Activated naive CD4-positive, alpha-beta T cell treated with anti-CD3 and anti-CD28 coated beads, Interleukin-2, amount 50 U/mL, for 24 hours (primary cell): ENCODE data around the gene C16orf90.
"Not testable (repeated sequence)": the region's sequence is repeated elsewhere in the genome, so short reads cannot be mapped to it uniquely, and the experiment has no call there.

Source experiments
- H3K27ac Mint-ChIP-seq: one replicate; pipeline ENCODE4 v1.8.0; 2021; ENCODE audit warnings: mild to moderate bottlenecking, mixed read lengths
- H3K27me3 Mint-ChIP-seq: one replicate; pipeline ENCODE4 v1.8.0; 2021; ENCODE audit warnings: mixed read lengths
- H3K36me3 Mint-ChIP-seq: one replicate; pipeline ENCODE4 v1.8.0; 2021; ENCODE audit warnings: mixed read lengths
- H3K4me1 Mint-ChIP-seq: one replicate; pipeline ENCODE4 v1.8.0; 2021; ENCODE audit warnings: mixed read lengths
- H3K4me3 Mint-ChIP-seq: one replicate; pipeline ENCODE4 v1.8.0; 2021; ENCODE audit warnings: mild to moderate bottlenecking, mixed read lengths
- H3K9me3 Mint-ChIP-seq: one replicate; pipeline ENCODE4 v1.8.0; 2021; ENCODE audit warnings: mixed read lengths

C16orf90 gene

DNA sequence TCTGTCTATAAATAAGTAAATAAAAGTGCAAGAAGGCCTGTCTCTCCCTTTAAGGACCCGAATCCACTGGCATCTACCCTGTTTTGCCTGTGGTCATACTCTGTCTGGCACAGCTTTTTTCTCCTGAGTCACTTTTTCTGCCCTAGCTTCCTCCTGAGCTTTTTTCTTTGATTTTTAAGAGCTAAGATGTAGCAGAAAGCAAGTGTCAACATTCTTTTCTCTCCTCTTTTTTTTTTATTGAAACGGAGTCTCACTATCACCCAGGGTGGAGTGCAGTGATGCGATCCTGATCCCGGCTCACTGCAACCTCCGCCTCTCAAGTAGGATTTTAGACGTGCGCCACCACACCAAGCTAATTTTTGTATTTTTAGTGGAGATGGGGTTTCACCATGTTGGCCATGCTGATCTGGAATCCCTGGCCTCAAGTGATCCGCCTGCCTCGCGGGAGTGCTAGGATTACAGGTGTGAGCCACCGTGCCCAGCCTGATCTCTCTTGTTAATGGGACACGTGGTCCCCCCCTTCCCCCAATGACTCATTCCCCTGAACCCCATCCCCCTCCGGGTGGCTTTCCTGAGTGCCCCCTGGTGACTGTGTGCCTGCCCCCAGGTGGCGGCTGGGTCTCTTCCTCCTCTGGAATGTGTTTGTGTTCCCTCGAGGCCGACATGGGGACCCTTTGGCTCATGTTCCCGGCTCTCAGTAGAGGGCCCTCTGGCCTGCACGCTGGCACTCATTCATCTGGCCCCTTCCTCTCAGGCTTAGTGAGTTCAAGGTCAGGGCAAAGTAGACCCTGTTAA, 14.2 kb downstream of the C16orf90 start:
- H3K27me3 Mint-ChIP-seq, result no peaks in the 10 kb centered on the region
- H3K4me1 Mint-ChIP-seq, result no peaks in the 10 kb centered on the region
- no peaks in the 10 kb centered on the region for H3K9me3 Mint-ChIP-seq
- peaks cover 3% of the 10 kb centered on the region for H3K36me3 Mint-ChIP-seq
- H3K4me3 Mint-ChIP-seq, result no peak overlapping the region
- H3K27ac Mint-ChIP-seq, result no peak overlapping the region

DNA sequence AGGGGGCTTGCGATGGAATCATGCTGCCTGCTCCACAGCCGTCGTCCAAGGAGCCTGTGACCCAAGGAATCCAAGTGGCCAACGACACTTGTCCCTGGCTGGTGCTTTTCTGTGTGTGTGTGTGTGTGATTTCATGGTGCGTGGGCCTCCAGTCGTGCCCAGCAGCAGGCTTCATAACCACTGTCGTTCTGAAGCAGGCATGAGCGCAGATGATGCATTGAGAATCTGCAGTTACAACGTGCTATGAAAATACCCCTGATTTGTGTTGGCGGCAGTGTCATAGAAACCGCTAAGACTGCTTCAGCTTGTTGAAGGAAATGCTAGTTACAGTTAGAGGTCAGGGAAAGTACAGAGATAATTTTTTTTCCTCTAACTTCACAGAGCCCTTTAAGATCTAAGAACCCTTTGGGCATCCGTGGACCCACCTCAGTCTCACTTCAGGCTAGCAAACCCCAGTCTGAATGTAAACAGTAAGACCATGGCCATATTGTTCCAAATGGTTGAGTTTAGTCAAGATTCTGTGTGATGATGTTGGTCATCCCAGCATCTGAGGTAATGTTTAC, 15.6 kb downstream of the C16orf90 start:
- Mint-ChIP-seq H3K27me3 (no peaks in the 10 kb centered on the region), H3K36me3 (peaks cover 3% of the 10 kb centered on the region), H3K4me3 (no peak overlapping the region), H3K27ac (no peak overlapping the region), H3K9me3 (no peaks in the 10 kb centered on the region), H3K4me1 (peaks cover 4% of the 10 kb centered on the region)

DNA sequence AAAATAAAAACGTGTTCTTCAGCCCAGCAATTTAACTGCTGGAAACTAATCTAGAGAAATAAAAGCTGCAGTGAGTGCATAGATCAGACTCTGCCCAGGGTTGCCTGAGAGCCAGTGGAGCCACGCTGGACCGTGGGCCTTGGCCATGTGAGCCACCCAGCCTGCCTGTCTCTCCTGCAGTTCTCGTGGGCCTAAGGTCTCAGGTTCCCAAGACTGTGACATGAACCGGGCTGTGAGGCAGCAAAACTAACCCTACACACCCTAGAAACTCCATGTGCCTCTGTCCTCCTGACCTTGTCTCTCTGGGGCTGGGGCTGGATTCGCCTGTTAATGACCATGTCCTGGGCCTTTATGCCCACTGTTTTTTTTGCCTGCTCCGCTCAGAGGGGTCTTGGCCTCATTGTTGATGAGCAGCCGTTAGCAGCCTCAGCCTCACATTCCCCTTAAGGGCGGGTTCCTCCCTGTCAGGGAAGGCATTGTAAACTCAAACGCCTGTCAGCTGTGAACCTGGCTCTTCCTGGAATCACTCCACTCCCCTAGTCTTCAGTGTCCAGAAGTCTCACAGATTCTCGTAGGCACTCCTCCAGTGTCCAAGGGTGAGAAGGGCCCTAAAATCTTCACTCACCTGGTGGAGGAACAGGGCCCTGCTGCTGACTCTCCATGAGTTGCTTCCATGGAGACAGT, 16.9 kb downstream of the C16orf90 start:
- H3K4me1 Mint-ChIP-seq, result peaks cover 6% of the 10 kb centered on the region
- H3K4me3 Mint-ChIP-seq, result no peak overlapping the region
- peaks cover 3% of the 10 kb centered on the region for H3K36me3 Mint-ChIP-seq
- H3K27me3 Mint-ChIP-seq, result no peaks in the 10 kb centered on the region
- no peaks in the 10 kb centered on the region for H3K9me3 Mint-ChIP-seq
- no peak overlapping the region for H3K27ac Mint-ChIP-seq

DNA sequence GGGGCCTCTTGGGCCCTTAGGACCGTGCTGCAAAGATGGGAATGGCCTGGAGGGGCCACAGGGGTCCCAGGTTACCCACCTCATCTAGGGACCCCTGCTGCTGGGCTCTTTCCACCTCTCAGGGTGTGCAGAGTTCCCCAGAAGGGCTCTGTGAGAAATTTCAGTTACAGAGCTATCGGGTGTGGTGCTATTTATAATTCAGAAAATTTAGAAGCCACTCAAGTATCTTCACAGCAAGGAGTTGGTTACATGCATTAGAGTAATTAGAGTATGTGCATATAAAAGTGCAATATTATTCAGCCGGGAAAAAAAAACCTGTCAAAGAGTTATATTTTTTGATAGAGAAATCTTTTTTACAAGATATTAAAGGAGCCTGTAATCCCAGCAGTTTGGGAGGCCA, 18.9 kb downstream of the C16orf90 start:
- H3K4me3 Mint-ChIP-seq, result no peak overlapping the region
- H3K36me3 Mint-ChIP-seq, result peaks cover 4% of the 10 kb centered on the region
- H3K27ac Mint-ChIP-seq, result no peak overlapping the region
- H3K9me3 Mint-ChIP-seq, result no peaks in the 10 kb centered on the region
- H3K27me3 Mint-ChIP-seq, result no peaks in the 10 kb centered on the region
- peaks cover 19% of the 10 kb centered on the region for H3K4me1 Mint-ChIP-seq

DNA sequence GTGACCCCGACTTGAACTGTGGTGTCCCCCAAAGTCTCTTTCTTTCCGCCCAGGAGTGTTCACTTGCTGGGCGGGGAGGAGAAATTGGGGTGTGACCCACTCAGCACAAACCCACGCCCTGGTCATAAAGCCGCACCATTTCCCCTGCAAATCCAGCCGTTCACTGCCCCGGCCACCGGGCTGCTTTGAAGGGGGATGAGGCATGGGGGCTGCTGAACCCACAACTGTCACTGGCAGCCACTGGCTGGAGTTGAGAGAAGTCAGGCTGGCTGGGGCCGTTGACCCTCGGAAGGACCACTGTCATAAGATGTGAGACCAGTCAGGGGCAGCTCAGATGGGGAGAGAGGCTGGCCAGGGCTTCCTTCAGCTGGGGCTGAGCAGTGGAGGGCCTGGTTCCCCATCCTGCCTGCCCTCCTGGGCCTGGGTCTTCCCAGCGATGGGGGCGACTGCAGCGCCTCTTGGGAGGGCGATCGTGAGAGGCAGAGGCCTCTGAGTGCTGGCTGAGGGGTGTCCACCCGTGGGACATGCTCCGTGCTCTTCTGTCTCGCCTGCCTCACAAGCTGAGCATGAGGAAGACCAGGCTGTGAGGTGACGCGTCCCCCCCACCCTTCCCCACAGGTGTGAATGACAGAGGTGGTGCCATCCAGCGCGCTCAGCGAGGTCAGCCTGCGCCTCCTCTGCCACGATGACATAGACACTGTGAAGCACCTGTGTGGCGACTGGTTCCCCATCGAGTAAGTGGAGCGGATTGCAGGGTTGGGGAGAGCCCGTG, 19.5 kb downstream of the C16orf90 start:
- Mint-ChIP-seq H3K27ac (no peak overlapping the region), H3K4me3 (no peak overlapping the region), H3K36me3 (peaks cover 4% of the 10 kb centered on the region), H3K27me3 (no peaks in the 10 kb centered on the region), H3K9me3 (no peaks in the 10 kb centered on the region), H3K4me1 (peaks cover 21% of the 10 kb centered on the region)

DNA sequence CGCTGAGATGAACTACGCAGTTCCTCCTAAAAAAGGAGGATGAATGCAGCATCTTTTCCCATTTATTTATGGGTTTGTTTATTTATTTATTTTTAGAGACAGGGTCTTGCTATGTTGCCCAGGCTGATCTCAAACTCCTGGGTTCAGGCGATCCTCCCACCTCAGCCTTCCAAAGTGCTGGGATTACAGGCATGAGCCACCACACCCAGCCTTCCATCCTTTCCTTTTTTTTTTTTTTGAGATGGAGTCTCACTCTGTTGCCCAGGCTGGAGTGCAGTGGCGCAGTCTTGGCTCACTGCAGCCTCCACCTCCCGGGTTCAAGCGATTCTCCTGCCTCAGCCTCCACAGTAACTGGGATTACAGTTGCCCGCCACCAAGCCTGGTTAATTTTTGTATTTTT, 20.4 kb downstream of the C16orf90 start:
- not testable (repeated sequence) for H3K27me3 Mint-ChIP-seq, H3K9me3 Mint-ChIP-seq, H3K4me3 Mint-ChIP-seq, H3K36me3 Mint-ChIP-seq, H3K27ac Mint-ChIP-seq
- peaks cover 25% of the 10 kb centered on the region for H3K4me1 Mint-ChIP-seq

DNA sequence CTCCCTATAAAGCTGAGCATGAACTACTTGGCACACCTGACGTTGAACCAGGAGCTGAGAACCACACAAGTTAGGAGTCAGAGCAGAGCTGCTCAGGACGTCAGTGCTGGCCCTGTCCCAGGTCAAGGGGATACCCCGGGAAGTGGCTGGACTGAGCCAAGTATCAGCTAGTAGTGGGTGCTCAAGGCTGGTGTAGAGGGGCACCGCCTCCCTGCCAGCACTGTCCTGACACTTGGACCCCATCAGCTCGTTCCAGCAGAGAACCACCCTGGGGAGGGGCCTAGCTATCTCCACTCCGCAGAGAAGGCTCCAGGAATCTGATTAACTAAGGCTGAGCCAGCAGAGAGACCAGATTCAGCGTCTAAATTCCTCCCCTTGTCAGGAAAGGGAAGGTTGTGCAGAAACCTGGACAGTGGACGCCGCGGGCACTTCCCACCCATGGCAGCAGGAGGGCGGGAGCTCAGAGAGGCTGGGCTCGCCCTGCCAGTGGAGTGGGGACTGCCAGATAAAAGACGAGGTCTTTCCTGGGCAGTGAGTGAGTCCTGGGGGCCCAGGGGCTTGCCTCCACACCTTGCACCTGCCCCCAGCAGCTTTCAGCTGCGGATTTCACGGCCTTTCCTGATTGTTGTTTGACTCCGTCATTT, 21.0 kb downstream of the C16orf90 start:
- Mint-ChIP-seq H3K4me3 (no peak overlapping the region), H3K27ac (no peak overlapping the region), H3K4me1 (peaks cover 31% of the 10 kb centered on the region), H3K27me3 (no peaks in the 10 kb centered on the region), H3K36me3 (peaks cover 4% of the 10 kb centered on the region), H3K9me3 (no peaks in the 10 kb centered on the region)

DNA sequence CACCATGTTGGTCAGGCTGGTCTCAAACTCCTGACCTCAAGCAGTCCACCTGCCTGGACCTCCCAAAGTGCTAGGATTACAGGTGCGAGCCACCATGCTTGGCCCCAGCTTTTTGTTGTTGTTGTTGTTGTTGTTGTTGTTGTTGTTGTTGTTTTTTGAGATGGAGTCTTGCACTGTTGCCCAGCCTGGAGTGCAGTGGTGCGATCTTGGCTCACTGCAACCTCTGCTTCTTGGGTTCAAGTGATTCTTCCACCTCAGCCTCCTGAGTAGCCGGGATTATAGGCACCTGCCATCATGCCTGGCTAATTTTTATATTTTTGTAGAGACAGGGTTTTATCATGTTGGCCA, 21.7 kb downstream of the C16orf90 start:
- H3K27me3 Mint-ChIP-seq, H3K4me3 Mint-ChIP-seq, H3K36me3 Mint-ChIP-seq, H3K27ac Mint-ChIP-seq, H3K9me3 Mint-ChIP-seq: not testable (repeated sequence)
- H3K4me1 Mint-ChIP-seq, result peaks cover 34% of the 10 kb centered on the region

DNA sequence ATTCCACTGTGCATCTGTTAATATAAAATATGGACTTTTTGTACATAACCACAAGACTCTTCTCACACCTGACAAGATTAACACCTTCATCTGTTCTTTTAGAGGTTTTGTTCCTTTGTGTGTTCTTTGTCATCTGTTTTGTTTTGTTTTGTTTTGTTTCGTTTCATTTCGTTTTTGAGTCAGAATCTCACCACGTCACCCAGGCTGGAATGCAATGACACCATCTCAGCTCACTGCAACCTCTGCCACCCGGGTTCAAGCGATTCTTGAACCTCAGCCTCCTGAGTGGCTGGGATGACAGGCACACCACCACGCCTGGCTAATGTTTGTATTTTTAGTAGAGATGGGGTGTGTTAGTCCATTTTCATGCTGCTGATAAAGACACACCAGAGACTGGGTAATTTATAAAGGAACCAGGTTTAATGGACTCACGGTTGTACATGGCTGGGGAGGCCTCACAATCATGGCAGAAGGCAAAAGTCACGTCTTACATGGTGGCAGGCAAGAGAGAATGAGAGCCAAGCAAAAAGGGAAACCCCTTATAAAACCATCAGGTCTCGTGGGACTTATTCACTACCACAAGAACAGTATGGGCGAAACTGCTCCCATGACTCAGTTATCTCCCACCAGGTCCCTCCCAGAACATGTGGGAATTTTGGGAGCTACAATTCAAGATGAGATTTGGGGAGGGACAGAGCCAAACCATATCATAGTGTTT, 22.3 kb downstream of the C16orf90 start:
- Mint-ChIP-seq H3K36me3 (peaks cover 4% of the 10 kb centered on the region), H3K27ac (peak overlapping the region; percentile 59), H3K9me3 (no peaks in the 10 kb centered on the region), H3K4me3 (no peak overlapping the region), H3K27me3 (no peaks in the 10 kb centered on the region), H3K4me1 (peaks cover 38% of the 10 kb centered on the region)

DNA sequence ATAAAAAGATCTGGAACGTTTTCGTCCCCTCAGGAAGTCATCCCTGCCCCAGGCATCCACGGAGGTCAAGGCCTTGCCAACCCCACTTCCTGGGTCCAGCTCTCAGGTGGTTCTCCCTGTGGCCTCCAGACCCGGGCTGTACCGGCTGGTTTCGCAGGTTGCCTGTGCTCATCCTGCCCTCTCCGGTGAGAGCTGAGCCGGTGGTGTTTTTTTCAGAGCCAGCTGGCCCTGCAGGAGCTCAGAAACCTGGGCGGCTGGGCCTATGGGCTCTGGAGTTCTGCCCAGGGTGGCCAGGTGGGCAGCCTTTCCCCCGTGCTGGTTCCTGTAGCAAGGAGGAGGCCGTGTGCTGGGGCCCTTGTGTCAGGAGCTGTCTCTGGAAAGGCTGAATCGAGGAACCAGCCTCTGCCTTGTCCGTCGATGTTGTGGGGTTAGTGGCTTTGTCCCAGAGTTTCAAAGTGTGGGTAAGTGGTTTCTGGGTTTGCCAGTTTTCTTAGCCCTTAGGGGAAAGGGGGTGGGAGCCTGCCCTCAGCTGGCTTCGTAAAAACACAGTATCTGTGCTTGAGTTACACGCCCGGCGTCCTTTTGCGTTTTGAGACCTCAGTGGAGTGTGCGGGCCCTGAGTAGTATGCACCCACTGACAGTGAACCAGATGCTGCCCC, 23.6 kb downstream of the C16orf90 start:
- H3K27me3 Mint-ChIP-seq, result no peaks in the 10 kb centered on the region
- peaks cover 5% of the 10 kb centered on the region for H3K36me3 Mint-ChIP-seq
- peaks cover 52% of the 10 kb centered on the region for H3K4me1 Mint-ChIP-seq
- no peaks in the 10 kb centered on the region for H3K9me3 Mint-ChIP-seq
- no peak overlapping the region for H3K4me3 Mint-ChIP-seq
- H3K27ac Mint-ChIP-seq, result no peak overlapping the region

DNA sequence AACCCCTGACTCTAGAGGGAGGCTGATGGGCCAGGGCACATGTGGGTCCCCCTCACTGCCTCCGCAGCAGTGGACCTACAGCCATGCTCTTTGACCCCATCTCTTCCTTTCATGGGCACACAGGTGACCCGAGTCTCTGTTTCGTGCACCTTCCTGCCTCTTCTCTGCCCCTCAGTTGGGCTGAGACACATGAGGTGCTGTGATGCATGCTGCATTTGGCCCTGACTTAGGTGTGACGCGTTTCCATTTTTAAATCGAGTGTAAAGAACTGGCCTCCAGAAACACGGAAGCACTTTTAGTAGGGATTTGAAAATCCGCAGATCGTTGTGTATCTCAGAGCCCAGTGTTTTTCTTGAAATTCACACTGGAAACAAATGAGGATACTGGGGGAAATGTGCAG, 24.6 kb downstream of the C16orf90 start:
- Mint-ChIP-seq H3K4me1 (peaks cover 59% of the 10 kb centered on the region), H3K27ac (peak overlapping the region; percentile 70), H3K27me3 (no peaks in the 10 kb centered on the region), H3K36me3 (peaks cover 8% of the 10 kb centered on the region), H3K4me3 (no peak overlapping the region), H3K9me3 (no peaks in the 10 kb centered on the region)

DNA sequence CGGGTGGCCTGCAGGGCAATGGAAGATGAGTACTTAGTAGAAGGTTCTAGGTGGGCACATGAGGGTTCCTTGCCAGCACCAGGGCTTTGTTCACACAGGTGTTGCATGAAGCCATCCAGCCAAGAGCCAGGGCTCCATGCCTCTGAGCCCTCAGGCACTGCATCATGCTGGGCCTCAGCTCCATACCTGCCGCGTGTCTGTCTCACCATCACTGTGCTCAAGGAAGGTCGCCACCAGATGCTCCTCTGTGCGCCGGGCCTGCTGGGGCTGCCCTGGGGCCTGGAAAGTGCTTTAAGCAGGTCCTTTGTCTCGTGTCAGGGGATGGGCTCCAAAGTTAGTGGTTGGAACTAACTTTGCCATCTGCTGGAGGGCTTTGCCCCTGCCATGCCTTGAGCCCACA, 25.6 kb downstream of the C16orf90 start:
- Mint-ChIP-seq H3K4me3 (no peak overlapping the region), H3K36me3 (peaks cover 8% of the 10 kb centered on the region), H3K4me1 (peaks cover 61% of the 10 kb centered on the region), H3K27me3 (no peaks in the 10 kb centered on the region), H3K27ac (no peak overlapping the region), H3K9me3 (no peaks in the 10 kb centered on the region)

DNA sequence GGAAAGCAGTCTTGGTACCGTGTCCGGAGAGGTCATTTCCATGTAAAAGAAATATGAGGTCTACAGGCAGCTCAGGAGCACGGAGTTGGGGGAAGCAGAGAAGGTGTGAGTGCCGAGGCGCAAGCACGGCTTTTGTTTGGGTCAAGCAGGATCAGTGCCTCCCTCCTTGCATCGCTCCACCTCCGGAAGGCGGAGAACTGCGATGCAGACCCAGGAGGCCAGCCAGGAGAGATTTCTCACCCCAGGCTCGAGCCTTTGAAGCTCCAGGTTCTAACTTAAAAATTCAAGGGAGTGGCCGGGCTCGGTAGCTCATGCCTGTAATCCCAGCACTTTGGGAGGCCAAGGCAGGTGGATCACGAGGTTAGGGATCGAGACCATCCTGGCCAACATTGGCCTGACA, 26.8 kb downstream of the C16orf90 start:
- no peak overlapping the region for H3K27ac Mint-ChIP-seq
- H3K36me3 Mint-ChIP-seq, result peaks cover 8% of the 10 kb centered on the region
- H3K9me3 Mint-ChIP-seq, result no peaks in the 10 kb centered on the region
- peaks cover 73% of the 10 kb centered on the region for H3K4me1 Mint-ChIP-seq
- no peaks in the 10 kb centered on the region for H3K27me3 Mint-ChIP-seq
- H3K4me3 Mint-ChIP-seq, result no peak overlapping the region

DNA sequence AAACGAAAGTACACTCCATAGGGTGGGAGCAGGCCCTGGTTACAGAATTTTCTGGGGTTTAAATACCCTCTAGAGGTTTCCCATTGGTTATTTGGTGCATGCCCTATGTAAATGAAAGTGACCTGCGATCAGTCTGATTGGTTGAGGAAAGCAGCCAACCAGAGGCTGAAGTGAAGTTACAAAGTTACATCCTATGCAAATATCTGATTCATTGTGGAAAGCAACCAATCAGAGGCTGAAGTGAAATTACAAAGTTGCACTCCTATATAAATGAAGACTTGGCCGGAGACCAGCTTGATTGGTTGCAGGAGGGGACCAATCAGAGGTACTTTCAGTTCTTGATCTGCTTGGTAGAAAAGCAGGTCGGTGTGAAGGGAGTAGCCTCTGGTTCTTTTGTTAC, 27.4 kb downstream of the C16orf90 start:
- Mint-ChIP-seq H3K4me1 (peaks cover 68% of the 10 kb centered on the region), H3K36me3 (peaks cover 7% of the 10 kb centered on the region), H3K9me3 (no peaks in the 10 kb centered on the region), H3K27me3 (no peaks in the 10 kb centered on the region), H3K4me3 (no peak overlapping the region), H3K27ac (no peak overlapping the region)
